NCI-H1417 treated with DMSO at 0.1 percent for 48 hours (cell line): Measurements from ENCODE around the gene CNTNAP2.

Experiments
- DNase-seq: peaks from one replicate; lab custom pipeline; 2025; lab: John Stamatoyannopoulos, UW

CNTNAP2 gene

DNA sequence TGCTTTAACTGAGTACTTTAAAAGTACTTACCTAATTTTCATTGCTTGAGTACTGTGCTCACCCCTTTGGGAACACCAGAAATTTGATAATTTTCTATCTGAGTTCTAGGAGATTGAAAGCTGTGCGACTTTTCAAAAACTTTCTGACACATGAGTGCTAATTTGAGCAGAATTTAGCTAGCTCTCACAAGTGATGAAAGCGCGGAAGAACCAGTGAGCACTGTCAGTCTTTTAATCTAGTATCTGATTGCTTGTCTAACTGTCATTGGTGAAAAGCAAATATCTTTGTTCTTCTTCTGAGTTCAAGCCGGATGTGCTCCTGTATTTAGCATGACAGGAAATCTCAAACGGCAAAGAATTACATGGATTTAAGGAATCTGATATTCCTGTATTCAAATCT, 899.4 kb downstream of the CNTNAP2 start:
- no peak for DNase-seq

DNA sequence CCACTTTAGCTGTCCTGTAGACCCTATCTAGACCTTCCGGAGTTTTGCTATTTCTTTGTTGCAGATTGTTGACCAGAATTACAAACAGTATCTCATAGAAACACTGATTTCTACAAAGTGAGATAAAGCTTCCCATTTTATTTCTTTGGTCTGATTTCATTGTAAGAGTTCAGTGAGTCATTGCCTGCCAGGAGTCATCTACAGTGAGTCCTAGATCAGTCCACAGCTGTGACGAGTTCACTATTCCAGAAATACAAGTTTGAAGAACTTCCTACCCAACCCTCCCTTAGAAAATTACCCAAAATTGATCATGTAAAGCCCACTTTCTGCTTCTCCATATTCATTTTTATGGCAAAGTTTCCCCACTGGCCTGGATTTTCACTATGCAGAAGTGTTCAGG, 905.5 kb downstream of the CNTNAP2 start:
- DNase-seq = no peak

DNA sequence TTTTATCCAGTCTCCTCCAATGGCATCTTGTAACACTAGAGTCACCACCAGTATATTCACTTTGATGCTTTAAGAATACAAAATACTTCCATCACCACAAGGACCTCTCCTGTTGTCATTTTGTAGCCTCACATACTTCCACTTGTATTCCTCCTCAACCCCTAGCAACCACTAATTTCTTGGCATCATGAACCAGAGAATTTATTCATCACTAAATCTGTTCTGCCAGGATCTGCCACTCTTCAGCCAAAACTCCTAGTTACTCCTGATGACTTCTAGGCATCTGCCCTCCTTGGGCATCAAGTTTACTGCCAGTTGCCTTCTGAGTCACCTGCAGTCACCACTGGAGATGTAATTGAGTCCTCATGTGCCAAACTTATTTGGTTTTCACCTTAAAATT, 906.8 kb downstream of the CNTNAP2 start:
- DNase-seq = no peak

- no peak for DNase-seq
Measured at GRCh38 chr7:147029953-147030352, 913.4 kb downstream of the CNTNAP2 start.

- no peak for DNase-seq
Measured at GRCh38 chr7:147033641-147034040, 917.0 kb downstream of the CNTNAP2 start.

- no peak for DNase-seq
Measured at GRCh38 chr7:147041438-147041837, 924.8 kb downstream of the CNTNAP2 start.

- no peak for DNase-seq
Measured at GRCh38 chr7:147044941-147045340, 928.3 kb downstream of the CNTNAP2 start.

DNA sequence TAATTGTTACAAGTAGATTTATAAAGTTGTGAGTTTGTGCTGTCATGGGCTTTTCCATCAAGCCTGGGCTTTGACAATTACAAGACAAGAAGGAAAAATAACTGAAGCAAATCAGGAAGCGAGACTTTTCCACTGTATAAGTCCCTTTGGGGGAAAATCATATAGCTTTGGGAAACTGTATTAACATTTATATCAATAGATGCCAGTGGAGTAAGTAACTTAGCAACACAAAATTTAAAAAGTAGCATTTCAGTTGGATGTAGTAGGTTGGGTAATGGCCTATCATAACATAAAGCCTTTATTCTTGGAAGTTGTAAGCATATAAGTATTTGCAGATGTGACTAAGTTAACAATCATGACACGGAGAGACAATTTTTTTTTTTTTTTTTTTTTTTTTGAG, 931.1 kb downstream of the CNTNAP2 start:
- no peak for DNase-seq

GRCh38 chr7:147048864-147049263, 932.3 kb downstream of the CNTNAP2 start:
- no peak for DNase-seq

GRCh38 chr7:147052818-147053217, 936.2 kb downstream of the CNTNAP2 start:
- DNase-seq = no peak

GRCh38 chr7:147053746-147054145, 937.1 kb downstream of the CNTNAP2 start:
- no peak for DNase-seq

DNA sequence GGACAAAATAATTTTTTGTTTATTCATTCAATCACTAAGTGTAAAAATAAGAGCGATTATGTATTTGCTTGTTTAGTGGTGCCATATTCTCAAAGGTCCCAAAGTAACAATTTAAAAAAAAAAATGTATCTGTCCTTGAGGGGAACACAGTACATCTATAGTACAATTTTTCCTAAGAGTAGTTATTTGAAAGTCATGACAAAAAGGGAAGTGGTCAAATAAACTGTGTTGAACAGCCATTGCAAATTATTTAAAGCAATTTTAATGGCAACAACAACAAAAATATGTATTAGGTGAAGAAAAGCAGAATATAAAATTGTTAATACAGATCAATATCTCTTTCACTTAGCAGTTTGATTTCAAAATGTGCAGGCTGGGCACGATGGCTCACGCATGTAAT, 943.5 kb downstream of the CNTNAP2 start:
- DNase-seq = no peak

DNA sequence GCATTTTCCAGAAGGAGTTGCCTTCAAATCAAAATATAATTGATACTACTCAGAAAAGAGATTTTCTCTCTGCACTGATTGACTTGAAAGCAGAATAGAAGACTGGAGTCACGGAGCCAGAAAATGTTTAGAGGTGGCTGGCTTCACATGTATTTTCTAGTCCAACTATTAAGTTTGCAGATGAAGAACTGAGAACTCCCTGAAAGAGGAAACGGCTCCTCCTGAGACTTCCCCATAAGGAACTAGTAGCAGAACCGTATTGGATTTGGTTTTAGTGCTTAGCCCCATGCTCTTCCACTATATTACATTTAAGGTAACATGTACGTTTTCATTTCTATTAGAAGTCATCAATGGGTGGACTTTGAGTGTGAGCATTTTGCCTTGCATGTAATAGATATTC, 946.3 kb downstream of the CNTNAP2 start:
- no peak for DNase-seq

- no peak for DNase-seq
Measured at GRCh38 chr7:147068842-147069241, 952.2 kb downstream of the CNTNAP2 start.

DNA sequence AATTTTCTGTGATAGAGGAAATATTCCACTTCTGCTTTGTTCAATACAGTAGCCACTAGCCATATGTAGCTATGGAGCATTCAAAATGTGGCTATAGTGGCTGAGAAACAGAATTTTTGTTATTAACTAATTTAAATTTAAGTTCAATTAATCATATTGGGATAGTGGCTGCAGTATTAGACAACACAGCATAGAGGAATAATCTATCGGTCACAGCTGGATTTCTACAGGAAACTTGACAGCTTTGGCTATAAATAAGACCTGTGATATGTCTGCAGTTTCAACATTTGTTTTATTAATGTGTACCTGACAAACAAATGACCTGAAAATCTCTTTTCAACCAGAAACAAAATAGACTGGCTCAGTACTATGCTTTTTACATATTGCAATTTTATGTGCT, 953.2 kb downstream of the CNTNAP2 start:
- DNase-seq = no peak

DNA sequence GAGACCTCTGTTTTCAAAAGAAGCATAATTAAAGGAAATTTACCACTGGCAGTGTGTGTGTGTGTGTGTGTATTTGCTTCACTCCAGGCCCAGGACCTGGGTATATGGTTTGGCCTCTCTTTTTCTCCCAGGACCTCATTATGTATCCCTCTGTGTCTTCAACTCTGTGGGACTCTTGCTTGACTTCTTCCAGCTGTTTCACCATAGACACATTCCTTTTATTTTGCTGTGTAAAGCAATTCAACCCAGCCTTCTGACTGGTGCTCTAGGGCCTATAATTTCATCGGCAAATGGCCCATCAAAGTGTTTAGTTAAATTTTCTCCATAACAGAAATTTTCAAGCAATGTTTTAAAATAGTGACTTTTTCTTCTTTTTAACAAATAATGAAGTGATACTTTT, 954.3 kb downstream of the CNTNAP2 start:
- DNase-seq = no peak

DNA sequence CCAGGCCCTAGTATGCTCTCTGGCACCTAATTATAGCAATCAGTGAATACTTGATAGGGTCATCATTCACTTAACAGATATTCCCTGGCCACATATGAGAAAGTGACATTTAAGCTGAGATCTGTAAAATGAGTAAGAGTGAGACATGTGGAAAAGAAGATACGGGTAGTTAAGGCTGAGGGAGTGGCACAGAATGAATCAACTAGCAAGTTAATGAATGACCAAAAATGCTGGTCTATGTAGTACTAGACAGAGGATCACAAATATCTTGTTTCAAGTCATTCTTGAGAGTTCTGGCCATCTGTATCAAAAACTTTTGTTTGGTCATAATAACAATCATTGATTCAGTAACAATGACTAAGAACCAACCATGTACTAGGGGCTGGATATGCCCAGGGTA, 954.9 kb downstream of the CNTNAP2 start:
- DNase-seq = no peak

DNA sequence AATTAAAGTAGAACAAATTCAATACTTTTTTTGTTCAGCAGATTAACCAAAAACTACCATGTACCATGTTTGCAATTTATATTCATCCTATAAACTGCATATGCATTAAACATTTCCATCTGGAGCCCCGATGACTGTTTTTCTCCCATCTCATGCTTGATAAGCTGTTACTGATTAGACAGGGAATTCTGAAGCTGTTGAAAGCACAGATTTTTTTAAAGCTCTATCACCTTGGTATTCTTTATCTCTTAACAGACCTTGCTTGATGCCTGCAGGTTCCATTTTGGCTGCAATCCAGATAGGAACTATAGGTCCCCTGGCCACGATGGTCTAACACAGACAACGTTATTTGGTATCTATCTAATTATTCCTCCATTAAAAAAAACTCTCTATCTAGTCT, 961.7 kb downstream of the CNTNAP2 start:
- no peak for DNase-seq

- no peak for DNase-seq
Measured at GRCh38 chr7:147079083-147079482, 962.5 kb downstream of the CNTNAP2 start.

GRCh38 chr7:147079921-147080420, 963.4 kb downstream of the CNTNAP2 start:
- peak; percentile 49 for DNase-seq

DNA sequence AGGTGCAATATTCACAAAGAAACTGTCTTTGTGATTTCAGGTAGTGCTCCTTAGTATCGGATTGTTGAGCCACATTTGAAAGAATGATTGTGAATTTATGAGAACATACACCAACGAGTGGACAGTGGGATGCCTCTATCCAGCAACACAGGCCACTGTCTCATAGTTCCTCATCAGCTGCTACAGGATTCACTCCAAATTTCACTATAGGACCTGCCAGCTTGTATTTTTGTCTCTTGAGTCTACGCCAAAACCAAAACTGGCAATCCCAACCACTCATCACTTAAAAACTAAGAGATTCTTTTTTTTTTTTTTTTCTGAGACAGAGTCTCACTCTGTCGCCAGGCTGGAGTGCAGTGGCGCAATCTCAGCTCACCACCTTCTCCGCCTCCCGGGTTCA, 964.5 kb downstream of the CNTNAP2 start:
- DNase-seq = no peak

GRCh38 chr7:147089051-147089461, 972.5 kb downstream of the CNTNAP2 start:
- DNase-seq = no peak

DNA sequence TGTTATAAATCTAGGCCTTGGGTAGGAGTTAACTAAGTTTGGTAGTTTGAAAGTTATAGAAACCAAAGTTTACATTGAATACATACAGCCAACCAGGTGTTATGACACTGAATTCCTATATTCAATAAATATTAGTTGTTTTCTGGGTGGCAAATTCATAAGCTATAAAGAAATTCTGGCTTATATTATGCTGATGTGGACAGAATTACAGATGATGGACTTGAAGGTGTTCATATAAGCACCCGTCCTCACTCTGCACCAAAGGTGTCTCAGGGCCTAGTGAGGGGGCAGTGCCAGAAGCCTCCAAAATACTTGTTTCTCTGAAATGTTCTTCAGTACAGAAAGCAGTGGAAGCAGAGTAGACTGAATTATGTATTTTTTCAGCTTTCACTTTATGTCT, 973.0 kb downstream of the CNTNAP2 start:
- DNase-seq = no peak

DNA sequence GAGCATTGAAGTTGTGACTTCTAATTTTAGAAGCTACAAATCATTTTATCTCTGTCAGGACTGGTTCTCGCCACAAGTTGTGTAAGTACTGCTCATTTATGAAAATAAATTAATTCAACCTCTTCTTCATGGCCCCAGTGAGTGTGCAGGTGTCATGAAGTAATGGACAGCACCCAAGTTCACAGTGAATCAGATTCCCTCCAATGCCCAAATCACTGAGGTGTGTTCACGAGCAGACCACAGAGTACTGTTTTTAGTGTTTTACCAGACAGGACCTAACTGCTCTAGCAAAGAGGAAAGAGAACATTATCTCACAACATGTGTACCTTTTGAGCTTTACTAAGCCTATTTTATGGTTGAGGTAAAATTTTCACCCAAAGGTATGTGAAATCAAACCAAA, 980.0 kb downstream of the CNTNAP2 start:
- DNase-seq = no peak

DNA sequence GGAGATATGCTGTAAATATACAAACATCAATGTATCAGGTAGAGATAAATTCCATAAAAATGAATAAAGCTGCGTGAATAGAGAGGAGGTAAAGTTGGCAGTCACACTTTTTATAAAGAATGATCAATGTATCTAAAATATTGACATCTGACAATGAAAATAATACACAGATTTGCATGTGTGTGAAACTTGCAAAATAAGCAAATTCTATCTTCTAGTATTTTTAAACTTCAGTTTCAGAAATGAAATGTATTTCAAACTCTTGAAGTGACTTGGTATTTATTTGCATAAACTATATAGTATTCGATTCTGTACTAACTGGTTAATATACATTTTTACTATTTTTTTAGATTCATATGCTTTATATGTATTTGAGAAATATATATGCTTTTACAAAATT, 986.6 kb downstream of the CNTNAP2 start:
- no peak for DNase-seq
